NCI-H146 treated with DMSO at 0.1 percent for 48 hours (cell line): ENCODE measurements around the gene BRICD5.
A peak's percentile ranks its signal among the peaks of the same experiment; 100 is the strongest.

Experiments used
- DNase-seq: peaks from one replicate; lab custom pipeline; 2025; ENCODE audit not compliant: unreplicated experiment; lab: John Stamatoyannopoulos, UW

Gene BRICD5

GRCh38 chr16:2199621-2200139 is 11.0 kb downstream of the BRICD5 start:
- no peak for DNase-seq

- no peak for DNase-seq
These were observed 11.6 kb downstream of the BRICD5 start for GRCh38 chr16:2199095-2199494.

GRCh38 chr16:2198283-2198682 is 12.4 kb downstream of the BRICD5 start:
- DNase-seq, result no peak

- no peak for DNase-seq
These were observed 12.9 kb downstream of the BRICD5 start for GRCh38 chr16:2197765-2198164.

GRCh38 chr16:2196981-2197511 is 13.6 kb downstream of the BRICD5 start:
- no peak for DNase-seq

- DNase-seq, result no peak
These were observed 14.3 kb downstream of the BRICD5 start, which contains the start of gene CASKIN1 for GRCh38 chr16:2196162-2196980. TSS of gene CASKIN1 (minus strand) at chr16:2196605. CDS start at chr16:2196432, 173 bp downstream.

- DNase-seq, result peak; percentile 26
These were observed 15.1 kb downstream of the BRICD5 start for GRCh38 chr16:2195322-2196161.

GRCh38 chr16:2194852-2195321 is 15.8 kb downstream of the BRICD5 start:
- peak; percentile 66 for DNase-seq

- no peak for DNase-seq
These were observed 16.4 kb downstream of the BRICD5 start for GRCh38 chr16:2194166-2194834.

- DNase-seq, result no peak
These were observed 19.3 kb downstream of the BRICD5 start for GRCh38 chr16:2191446-2191706.

GRCh38 chr16:2190659-2191445 is 19.8 kb downstream of the BRICD5 start:
- DNase-seq, result no peak

- DNase-seq, result no peak
These were observed 20.5 kb downstream of the BRICD5 start for GRCh38 chr16:2190002-2190658.

GRCh38 chr16:2189252-2189893 is 21.3 kb downstream of the BRICD5 start:
- no peak for DNase-seq

GRCh38 chr16:2188395-2188794 is 22.3 kb downstream of the BRICD5 start:
- DNase-seq, result no peak

- no peak for DNase-seq
These were observed 23.5 kb downstream of the BRICD5 start for GRCh38 chr16:2187212-2187611.

- no peak for DNase-seq
These were observed 24.2 kb downstream of the BRICD5 start for GRCh38 chr16:2186505-2186904.

GRCh38 chr16:2186064-2186463 is 24.6 kb downstream of the BRICD5 start:
- no peak for DNase-seq

- DNase-seq, result no peak
These were observed 25.7 kb downstream of the BRICD5 start for GRCh38 chr16:2184962-2185361.

- DNase-seq, result no peak
These were observed 26.3 kb downstream of the BRICD5 start for GRCh38 chr16:2184346-2184745.
